Vagina (tissue), 2 donors: Measurements from ENCODE around the gene IQSEC3. TPM values are rescaled to one million over a fixed set of nuclear protein-coding genes. Genes with fewer than 3 reads are reported as not detected.

Source experiments
- DNase-seq, 2 donors: peaks; one replicate each; pipeline ENCODE4 v3.0.0-alpha.2; 2017; ENCODE audit errors: extremely low spot score in 2 of 2
- H3K27ac ChIP-seq: fragments of 200-600 bp; sonication (generic); one replicate; pipeline ENCODE4 v1.5.1; 2019
- H3K27me3 ChIP-seq: fragments of 200-600 bp; sonication (generic); one replicate; pipeline ENCODE4 v1.5.1; 2019
- H3K36me3 ChIP-seq, 2 donors: fragments of 200-600 bp; sonication (generic); one replicate each; pipeline ENCODE4 v1.5.1; 2017 to 2019
- H3K4me1 ChIP-seq: fragments of 200-600 bp; sonication (generic); one replicate; pipeline ENCODE4 v1.5.1; 2019
- H3K4me3 ChIP-seq, 2 donors: fragments of 200-600 bp; sonication (generic); 1 replicate in 1 of 2; 2 replicates in 1 of 2; pipeline ENCODE4 v1.5.1; 2016 to 2019
- H3K9me3 ChIP-seq: fragments of 200-600 bp; sonication (generic); one replicate; pipeline ENCODE4 v1.5.1; 2019
- CTCF ChIP-seq, 3 experiments: fragments of 450-650 bp in 2 of 3; fragments of 200-600 bp in 1 of 3; sonication (generic) in 1 of 3; IDR thresholded peaks; one replicate each; pipeline ENCODE4 v1.5.1; 2017 to 2019; ENCODE audit warnings: antibody characterized with exemption in 3 of 3, mild to moderate bottlenecking in 2 of 3, moderate library complexity in 2 of 3
- POLR2A ChIP-seq, 2 donors: fragments of 450-650 bp; IDR thresholded peaks; one replicate each; pipeline ENCODE4 v1.6.1; 2017; ENCODE audit warnings: antibody characterized with exemption in 2 of 2, mild to moderate bottlenecking in 2 of 2, moderate library complexity in 2 of 2
- POLR2AphosphoS5 ChIP-seq, 2 donors: sonication (generic); formaldehyde crosslinking; IDR thresholded peaks; one replicate each; pipeline ENCODE4 v1.9.0; 2017; ENCODE audit warnings: antibody characterized with exemption in 2 of 2, mild to moderate bottlenecking in 2 of 2, low read depth in 1 of 2; ENCODE audit not compliant: insufficient read depth in 1 of 2
- intact Hi-C: fragments of 100-400 bp; cut with DNase I; formaldehyde crosslinking; loops from one replicate; pipeline ENCODE4 v1.15.1; 2023
- total RNA-seq: library from RNA; depleted of rRNA; stranded (reverse); fragments of >200 nt; gene quantifications from one replicate; pipeline ENCODE4 v1.2.3, GENCODE V29; 2016

Gene IQSEC3
- total RNA-seq, 1 donor from 2014 or later, result 1.7 TPM

GRCh38 chr12:111699-112493, 45.3 kb downstream of the IQSEC3 start:
- H3K27me3 ChIP-seq, result no peaks in the 10 kb centered on the region
- no peak overlapping the region for H3K4me3 ChIP-seq
- TF ChIP-seq POLR2A (IDR thresholded peaks at IDR 0.05) (no peak), CTCF (IDR thresholded peaks at IDR 0.05) (no peak), POLR2AphosphoS5 (IDR thresholded peaks at IDR 0.05; ENCODE audit: insufficient read depth in 1 of 2, low read depth in 1 of 2) (no peak)
- peaks cover 7% of the 10 kb centered on the region for H3K4me1 ChIP-seq
- no peak for DNase-seq
- no peaks in the 10 kb centered on the region for H3K9me3 ChIP-seq
- no peaks in the 10 kb centered on the region for H3K36me3 ChIP-seq
- H3K27ac ChIP-seq, result no peak overlapping the region
- intact Hi-C loops, result no loop called here

DNA sequence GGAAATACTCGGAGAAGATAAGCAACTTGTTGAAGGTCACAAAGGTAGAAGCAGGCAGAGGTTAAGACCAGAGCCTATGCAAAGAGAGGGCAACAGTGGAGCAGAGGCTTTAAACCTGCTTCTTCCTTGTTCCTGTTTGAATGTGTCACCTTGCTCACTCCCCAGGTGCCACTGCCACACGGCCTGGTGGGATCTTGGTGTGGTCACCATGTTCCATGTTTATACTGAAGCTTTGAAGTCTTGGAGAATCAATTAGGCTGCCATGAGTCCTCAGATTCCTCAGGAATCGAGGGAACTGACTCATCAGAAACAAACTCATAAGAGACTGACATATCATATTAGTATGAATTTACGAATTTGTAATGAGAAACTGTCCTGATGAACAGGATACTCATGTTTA, 46.8 kb downstream of the IQSEC3 start:
- Histone ChIP-seq H3K36me3 (no peaks in the 10 kb centered on the region), H3K4me3 (no peak overlapping the region), H3K27ac (no peak overlapping the region), H3K4me1 (peaks cover 7% of the 10 kb centered on the region), H3K9me3 (no peaks in the 10 kb centered on the region), H3K27me3 (no peaks in the 10 kb centered on the region)
- no peak for DNase-seq
- intact Hi-C loops, result no loop called here
- TF ChIP-seq POLR2AphosphoS5 (IDR thresholded peaks at IDR 0.05; ENCODE audit: insufficient read depth in 1 of 2, low read depth in 1 of 2) (no peak), POLR2A (IDR thresholded peaks at IDR 0.05) (no peak), CTCF (IDR thresholded peaks at IDR 0.05) (no peak)

DNA sequence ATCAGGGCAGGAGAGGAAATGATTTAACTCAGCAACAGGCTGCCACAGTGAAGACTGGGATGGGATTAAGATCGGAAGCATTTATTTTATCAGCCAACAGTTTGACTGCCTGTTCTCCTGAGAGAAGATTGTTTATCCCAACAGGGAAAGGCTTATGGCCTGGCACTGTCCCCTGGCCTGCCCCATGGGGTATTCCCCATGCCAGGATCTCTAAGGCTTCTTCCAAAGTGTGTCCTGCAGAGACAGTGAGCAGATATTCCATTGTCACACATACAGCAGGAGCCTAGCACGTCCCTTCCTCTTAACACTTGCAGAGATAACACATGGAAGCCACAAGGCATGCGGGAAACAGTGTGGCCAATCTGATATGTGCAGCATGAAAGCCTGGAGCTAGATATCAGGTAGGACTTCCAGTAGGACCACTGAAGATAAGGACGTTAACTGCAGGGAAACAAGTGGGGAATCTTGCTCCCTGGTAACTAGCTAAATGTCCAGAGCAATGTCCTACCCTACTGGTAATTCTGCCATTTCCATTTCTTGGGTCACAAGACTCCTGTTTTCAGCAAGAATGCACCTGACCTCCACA, 48.2 kb downstream of the IQSEC3 start:
- Histone ChIP-seq H3K36me3 (no peaks in the 10 kb centered on the region), H3K27me3 (no peaks in the 10 kb centered on the region), H3K9me3 (no peaks in the 10 kb centered on the region), H3K4me1 (peaks cover 7% of the 10 kb centered on the region), H3K4me3 (no peak overlapping the region), H3K27ac (no peak overlapping the region)
- TF ChIP-seq POLR2A (IDR thresholded peaks at IDR 0.05), result no peak
- TF ChIP-seq POLR2AphosphoS5 (IDR thresholded peaks at IDR 0.05; ENCODE audit: insufficient read depth in 1 of 2, low read depth in 1 of 2), result no peak
- no peak for TF ChIP-seq CTCF (IDR thresholded peaks at IDR 0.05)
- no peak for DNase-seq
- intact Hi-C loops, result no loop called here

GRCh38 chr12:115518-115917, 49.0 kb downstream of the IQSEC3 start:
- DNase-seq, result no peak
- no peak for TF ChIP-seq CTCF (IDR thresholded peaks at IDR 0.05)
- peaks cover 7% of the 10 kb centered on the region for H3K4me1 ChIP-seq
- no peaks in the 10 kb centered on the region for H3K9me3 ChIP-seq
- no peak overlapping the region for H3K4me3 ChIP-seq
- H3K27ac ChIP-seq, result no peak overlapping the region
- intact Hi-C loops, result no loop called here
- H3K27me3 ChIP-seq, result no peaks in the 10 kb centered on the region
- no peaks in the 10 kb centered on the region for H3K36me3 ChIP-seq
